NCI-H446 treated with DMSO at 0.1 percent for 48 hours (cell line): ENCODE data around the gene UPF1.
A peak's percentile ranks its signal among the peaks of the same experiment; 100 is the strongest.

Source experiments
- DNase-seq: peaks from one replicate; lab custom pipeline; 2025; lab: John Stamatoyannopoulos, UW

Gene UPF1

GRCh38 chr19:18831524-18832305, at the start of gene UPF1:
Gene UPF1, plus strand, starts transcription at chr19:18831959. Its CDS starts 251 bp downstream, at chr19:18832210.
- peak; percentile 85 for DNase-seq

GRCh38 chr19:18782559-18783225, 49.1 kb upstream of the UPF1 start:
- DNase-seq = no peak

- DNase-seq = no peak
Observed at GRCh38 chr19:18783958-18784785, 47.6 kb upstream of the UPF1 start.

- no peak for DNase-seq
Observed at GRCh38 chr19:18784786-18785120, 47.0 kb upstream of the UPF1 start.

- DNase-seq = peak; percentile 28
Observed at GRCh38 chr19:18785179-18786124, 46.3 kb upstream of the UPF1 start.

GRCh38 chr19:18788529-18789421, 43.0 kb upstream of the UPF1 start:
- DNase-seq = no peak

GRCh38 chr19:18789422-18789869, 42.3 kb upstream of the UPF1 start:
- DNase-seq = no peak

GRCh38 chr19:18789883-18790565, 41.7 kb upstream of the UPF1 start:
- DNase-seq = no peak

GRCh38 chr19:18790566-18791314, 41.0 kb upstream of the UPF1 start, which contains the start of gene COMP:
Gene COMP, minus strand, starts transcription at chr19:18791305. Its CDS starts 36 bp downstream, at chr19:18791269.
- no peak for DNase-seq

GRCh38 chr19:18791315-18791678, 40.5 kb upstream of the UPF1 start:
- DNase-seq = no peak

GRCh38 chr19:18792661-18793060, 39.1 kb upstream of the UPF1 start:
- DNase-seq = no peak

- DNase-seq = no peak
Observed at GRCh38 chr19:18793144-18794028, 38.4 kb upstream of the UPF1 start.

GRCh38 chr19:18794029-18794313, 37.8 kb upstream of the UPF1 start:
- DNase-seq = no peak

GRCh38 chr19:18794692-18795091, 37.1 kb upstream of the UPF1 start:
- no peak for DNase-seq

GRCh38 chr19:18795540-18795939, 36.2 kb upstream of the UPF1 start:
- DNase-seq = no peak

- DNase-seq = no peak
Observed at GRCh38 chr19:18796239-18796638, 35.5 kb upstream of the UPF1 start.

GRCh38 chr19:18798384-18799352, 33.1 kb upstream of the UPF1 start:
- DNase-seq = no peak
